NCI-H2029 treated with DMSO at 0.1 percent for 48 hours (cell line): ENCODE measurements around the gene GOLT1A.

Experiments
- DNase-seq: peaks from one replicate; lab custom pipeline; 2025; lab: John Stamatoyannopoulos, UW

The GOLT1A gene

DNA sequence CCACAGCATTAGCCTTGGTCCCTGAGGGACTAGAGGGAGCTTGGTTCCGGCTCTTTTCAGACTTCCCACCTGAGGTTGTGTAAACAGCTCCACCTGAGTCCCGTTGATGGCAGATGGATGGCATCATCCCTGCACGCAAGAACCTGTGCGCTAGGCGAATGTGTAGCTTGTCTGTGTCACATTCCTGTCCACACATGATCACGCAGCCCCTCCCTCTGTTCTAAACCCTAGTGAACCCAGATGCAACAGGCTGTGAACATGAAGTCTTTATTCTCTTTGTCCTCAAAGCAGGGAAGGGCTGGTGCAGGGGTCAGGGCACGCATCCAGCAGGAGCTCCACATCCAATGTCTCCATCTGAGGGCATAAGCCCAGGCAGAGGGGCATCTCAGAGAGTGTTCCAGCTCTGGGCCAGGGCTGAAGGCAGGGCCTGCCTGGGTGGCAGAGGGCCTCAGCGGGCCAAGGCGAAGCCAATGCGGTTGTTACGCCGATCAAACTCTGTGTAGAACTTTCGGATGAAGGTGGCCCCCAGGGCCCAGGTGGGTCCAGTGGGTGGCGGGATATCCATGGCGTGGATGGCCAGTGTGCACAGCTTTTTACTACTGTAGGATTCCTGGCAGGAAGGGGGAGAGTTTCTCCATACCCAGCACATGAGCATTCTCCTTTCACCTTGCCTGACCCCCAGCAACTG, 59.1 kb downstream of the GOLT1A start:
- DNase-seq, result no peak

DNA sequence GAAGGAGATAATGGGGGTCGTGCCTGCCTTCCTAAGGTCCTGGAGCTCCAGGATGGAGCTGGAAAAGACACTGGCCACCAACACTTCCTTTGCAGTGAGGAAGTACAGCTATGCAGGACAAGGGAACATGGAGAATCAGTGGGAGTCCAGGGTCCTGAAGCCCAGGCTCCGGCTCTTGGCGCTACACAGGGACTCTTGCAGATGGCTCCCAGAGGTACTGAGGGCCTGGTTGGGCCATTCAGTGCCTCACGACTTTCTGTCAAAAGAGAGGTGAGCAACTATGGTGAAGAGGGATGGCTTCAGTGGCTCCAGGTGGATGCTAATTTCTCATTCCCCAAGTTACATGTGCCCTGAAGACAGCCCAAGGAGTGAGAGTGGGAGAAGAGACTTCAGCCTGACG, 60.1 kb downstream of the GOLT1A start:
- no peak for DNase-seq

DNA sequence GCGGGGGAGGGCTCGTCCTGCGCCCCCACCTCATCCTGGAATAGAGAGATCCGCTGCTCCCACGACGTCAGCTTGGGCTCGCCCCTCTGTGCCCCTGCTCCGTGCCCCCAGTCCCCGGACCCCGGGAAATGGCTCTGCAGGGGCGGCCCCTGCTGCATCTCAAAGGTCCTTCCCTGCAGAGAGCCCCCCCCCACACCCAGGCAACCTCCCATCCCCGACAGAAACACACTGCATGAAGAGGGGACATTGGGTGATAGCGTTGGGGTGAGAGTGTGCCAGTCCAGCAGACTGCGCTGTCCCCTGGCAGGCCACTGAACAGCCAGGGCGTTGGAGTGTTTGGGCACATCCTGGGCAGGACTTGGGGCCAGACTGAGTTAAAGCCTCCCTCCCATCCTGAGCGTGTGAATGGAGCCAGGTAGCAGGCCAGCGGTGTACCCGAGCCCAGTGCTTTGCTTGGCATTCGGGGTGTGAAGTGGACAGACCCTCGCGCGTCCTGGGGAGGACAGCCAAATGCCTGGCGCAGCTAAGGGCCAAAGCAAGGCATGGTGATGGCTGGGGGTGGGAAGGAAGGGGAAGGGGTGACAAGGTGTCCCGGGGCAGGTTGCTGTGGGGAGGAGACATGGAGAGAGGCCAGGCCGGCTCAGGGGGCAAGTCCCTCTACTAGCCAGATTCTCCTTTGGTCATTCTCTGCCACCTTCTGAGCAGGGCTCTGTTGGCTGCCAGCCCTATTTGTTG, 61.3 kb downstream of the GOLT1A start:
- no peak for DNase-seq

DNA sequence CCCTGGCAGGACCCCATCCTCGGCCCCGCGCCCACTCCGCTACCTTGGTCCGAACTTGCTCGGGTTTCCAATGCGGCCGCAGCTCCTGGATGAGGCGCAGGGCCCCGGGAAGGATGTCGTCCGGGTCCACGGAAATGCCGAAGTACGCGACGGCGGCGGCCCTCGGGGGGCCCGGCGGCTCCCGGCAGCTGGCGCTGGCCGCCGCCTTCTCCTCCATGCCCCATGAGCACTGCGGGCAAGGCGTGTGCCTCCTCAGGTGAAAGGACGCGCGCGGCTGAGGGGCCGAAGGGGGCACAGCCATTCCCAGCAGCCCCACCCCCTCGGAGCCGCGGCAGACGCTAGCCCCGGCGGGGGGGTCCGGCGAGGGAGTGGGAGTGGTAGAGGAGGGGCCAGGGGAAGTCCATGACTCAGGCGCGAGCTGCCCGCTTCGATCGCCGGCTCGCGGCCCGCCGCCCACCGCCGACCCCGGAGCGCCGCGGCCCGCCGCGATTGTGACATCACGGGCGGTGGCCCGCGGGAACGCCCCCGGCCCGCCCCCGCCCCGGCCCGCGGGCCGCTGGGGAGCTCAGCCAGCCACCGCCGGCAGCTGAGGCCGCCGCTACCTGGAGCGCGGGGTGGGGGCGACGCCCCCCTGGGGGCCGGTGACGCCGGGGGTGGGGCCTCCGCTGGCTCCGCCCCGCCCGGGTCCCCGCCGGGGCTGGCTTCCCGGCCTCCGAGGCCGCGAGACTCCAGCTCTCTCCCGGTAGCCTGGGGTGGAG, 62.1 kb downstream of the GOLT1A start, which contains the start of gene ETNK2:
TSS of gene ETNK2 (minus strand) at position 493 of the 758 bp plus-strand sequence. CDS start at position 301, 192 bp downstream.
- DNase-seq, result no peak

DNA sequence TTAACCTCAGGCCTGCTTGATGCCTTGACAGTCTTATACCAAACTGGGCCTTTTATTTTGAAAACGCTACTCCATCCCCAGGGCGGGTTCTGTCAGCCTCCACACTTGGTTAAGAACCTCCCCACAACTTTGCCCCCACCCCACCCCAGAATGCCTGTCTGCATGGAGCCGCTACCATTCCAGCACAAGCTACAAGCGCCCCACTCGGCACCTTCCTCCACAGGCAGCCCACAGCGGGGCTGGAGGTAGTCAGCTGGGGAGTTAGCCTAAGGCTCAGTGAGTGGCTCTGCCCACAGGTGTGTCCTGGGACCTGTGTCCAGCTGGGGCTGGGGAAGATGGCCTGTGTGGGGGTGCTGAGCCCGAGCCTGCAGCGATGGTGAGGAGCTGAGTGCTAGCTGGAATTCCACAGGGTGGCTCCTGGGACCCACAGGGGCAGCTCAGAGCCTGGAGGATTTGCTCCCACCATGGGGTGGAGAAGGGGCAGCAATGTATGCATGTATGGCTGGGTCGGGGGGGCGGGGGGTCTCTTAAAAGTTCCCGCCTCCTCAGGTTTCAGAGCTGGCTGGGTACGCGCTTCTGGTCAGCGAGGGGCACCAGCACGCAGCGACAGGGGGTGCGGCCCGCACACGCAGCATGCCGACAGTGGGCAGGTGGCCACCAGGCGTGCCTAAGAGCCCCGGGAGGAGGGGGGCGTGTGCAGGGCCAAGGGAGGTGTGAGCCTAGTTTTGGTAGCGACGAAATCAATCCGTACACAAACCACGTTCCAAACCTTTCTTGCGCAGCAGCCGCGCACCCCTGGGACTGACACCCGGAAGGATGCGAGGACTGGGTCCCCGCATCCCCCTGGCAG, 62.9 kb downstream of the GOLT1A start:
- no peak for DNase-seq

DNA sequence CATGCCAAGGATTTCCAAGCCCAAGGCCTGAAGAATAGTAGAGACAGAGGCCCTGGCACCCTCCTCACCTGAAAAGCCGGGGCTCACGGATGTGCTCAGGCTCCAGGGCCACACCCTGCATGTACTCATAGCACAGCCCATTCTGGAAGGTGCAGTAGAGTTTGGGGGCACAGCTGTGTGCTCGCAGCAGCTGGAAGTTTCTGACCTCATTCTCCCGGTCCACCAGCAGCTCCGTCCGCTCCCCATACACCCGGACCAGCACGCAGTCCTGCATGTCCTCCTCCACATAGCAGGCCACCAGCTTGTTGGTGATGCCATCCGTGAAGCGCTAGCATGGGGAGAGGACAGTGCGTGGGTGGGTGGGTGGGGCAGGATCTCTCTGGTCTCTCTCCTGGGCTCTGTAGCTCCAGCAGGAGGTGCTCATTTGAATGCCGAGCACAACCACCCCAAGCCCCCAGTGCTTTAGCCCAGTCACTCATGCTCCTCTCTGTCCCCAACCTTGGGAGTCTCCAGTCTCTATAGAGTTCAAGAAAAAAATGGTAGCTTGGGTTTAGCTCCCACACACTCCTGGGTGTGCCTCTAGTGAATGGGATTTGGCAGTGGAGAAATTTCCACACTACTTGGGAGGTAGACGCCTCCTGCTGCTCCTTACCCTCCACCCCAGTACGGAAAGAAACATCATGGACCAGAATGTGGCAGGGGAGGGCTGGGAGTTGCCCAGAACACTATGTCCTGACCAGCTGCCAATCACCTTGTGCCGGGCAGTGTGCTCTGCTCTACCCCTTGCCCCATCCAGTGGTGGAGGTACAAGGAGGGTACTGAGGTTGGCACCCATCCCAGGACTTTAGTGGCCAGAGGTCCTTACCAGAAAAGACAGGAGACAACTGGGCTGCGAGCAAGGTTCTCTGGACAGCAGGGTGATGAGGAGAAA, 63.9 kb downstream of the GOLT1A start:
- DNase-seq, result no peak

DNA sequence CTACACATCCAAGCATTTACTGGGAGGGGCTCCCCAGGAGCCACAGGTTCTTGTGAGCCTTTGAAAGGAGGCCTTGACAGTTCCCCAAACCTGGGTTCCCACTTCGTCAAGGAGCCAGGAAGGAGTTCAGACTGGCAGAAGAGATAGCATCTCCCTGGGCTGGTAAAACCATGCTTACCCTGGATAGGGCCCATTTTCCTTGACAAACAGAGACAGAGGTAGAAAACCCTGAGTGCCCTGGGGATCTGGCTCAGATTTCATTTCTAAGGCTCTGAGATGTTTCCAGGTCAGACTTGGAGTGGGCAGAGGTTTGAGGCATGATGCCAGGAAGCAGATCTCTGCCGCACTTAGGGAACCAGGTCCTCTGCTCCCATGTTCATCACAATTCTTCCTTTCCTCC, 64.7 kb downstream of the GOLT1A start:
- no peak for DNase-seq
